Peyer's patch (tissue), 4 donors: ENCODE measurements around the gene BRS3. TPM values are rescaled to one million over a fixed set of nuclear protein-coding genes. Genes with fewer than 3 reads are reported as not detected.
"Not testable (repeated sequence)": the region's sequence is repeated elsewhere in the genome, so short reads cannot be mapped to it uniquely, and the experiment has no call there.

Source experiments
- DNase-seq, 3 donors: peaks; one replicate each; pipeline ENCODE4 v3.0.0-alpha.2; 2017 to 2019
- H3K27ac ChIP-seq, 4 donors: fragments of 200-600 bp; sonication (generic); one replicate each; pipeline ENCODE4 v1.5.1; 2016 to 2019
- H3K27me3 ChIP-seq, 2 donors: fragments of 200-600 bp; sonication (generic); one replicate each; pipeline ENCODE4 v1.5.1; 2019
- H3K36me3 ChIP-seq, 3 donors: fragments of 200-600 bp; sonication (generic); one replicate each; pipeline ENCODE4 v1.5.1; 2016 to 2019
- H3K4me1 ChIP-seq, 4 donors: fragments of 200-600 bp; sonication (generic); one replicate each; pipeline ENCODE4 v1.5.1; 2016 to 2019
- H3K4me3 ChIP-seq, 4 donors: fragments of 200-600 bp; sonication (generic); 1 replicate in 3 of 4; 2 replicates in 1 of 4; pipeline ENCODE4 v1.5.1; 2016 to 2019; ENCODE audit warnings: mild to moderate bottlenecking in 1 of 4
- H3K9me3 ChIP-seq, 4 donors: fragments of 200-600 bp; sonication (generic); one replicate each; pipeline ENCODE4 v1.5.1; 2016 to 2019; ENCODE audit warnings: mild to moderate bottlenecking in 1 of 4
- CTCF ChIP-seq, 6 experiments: fragments of 450-650 bp in 4 of 6; fragments of 200-600 bp in 2 of 6; sonication (generic) in 1 of 6; IDR thresholded peaks; one replicate each; pipeline ENCODE4 v1.5.1; 2017 to 2019; ENCODE audit warnings: antibody characterized with exemption in 6 of 6, mild to moderate bottlenecking in 3 of 6, moderate library complexity in 1 of 6
- POLR2A ChIP-seq, 2 donors: fragments of 450-650 bp; IDR thresholded peaks; one replicate each; pipeline ENCODE4 v1.5.1; 2017; ENCODE audit warnings: antibody characterized with exemption in 2 of 2, mild to moderate bottlenecking in 2 of 2, moderate library complexity in 2 of 2
- total RNA-seq, 4 donors: library from RNA; depleted of rRNA; stranded (reverse); fragments of >200 nt; gene quantifications; one replicate each; pipeline ENCODE4 v1.1.0, GENCODE V29; 2016

The BRS3 gene
- total RNA-seq, result not detected

DNA sequence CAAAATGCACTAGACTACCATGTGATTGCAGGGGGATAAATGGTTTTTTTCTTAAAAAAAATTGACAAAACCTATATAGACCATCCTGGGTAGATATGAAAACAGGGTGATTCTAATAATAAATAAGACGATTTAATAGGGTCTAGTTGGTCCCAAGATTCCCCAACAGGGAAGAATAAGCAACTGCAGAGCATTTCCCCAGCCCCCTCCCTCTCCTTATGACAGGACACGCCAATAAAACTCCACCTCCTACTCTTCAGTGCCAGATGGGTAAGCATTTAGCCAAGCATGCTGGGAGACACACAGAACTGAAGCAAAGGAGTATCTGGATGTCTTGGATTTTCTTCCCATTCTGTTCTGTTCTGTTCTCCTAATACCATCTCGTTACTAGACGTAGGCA, at the start of gene BRS3:
Gene BRS3 (plus strand): TSS at position 301 of the 400 bp plus-strand sequence. CDS start 168 bp downstream, outside the sequence.
- no peak for DNase-seq
- Histone ChIP-seq H3K27ac (no peak within 1 kb of the TSS), H3K9me3 (no peaks in the 10 kb centered on the region), H3K4me3 (no peak within 1 kb of the TSS), H3K27me3 (no peaks in the 10 kb centered on the region), H3K36me3 (no peaks in the 10 kb centered on the region), H3K4me1 (no peaks in the 10 kb centered on the region)
- TF ChIP-seq POLR2A (IDR thresholded peaks at IDR 0.05) (no peak), CTCF (IDR thresholded peaks at IDR 0.05) (no peak)

DNA sequence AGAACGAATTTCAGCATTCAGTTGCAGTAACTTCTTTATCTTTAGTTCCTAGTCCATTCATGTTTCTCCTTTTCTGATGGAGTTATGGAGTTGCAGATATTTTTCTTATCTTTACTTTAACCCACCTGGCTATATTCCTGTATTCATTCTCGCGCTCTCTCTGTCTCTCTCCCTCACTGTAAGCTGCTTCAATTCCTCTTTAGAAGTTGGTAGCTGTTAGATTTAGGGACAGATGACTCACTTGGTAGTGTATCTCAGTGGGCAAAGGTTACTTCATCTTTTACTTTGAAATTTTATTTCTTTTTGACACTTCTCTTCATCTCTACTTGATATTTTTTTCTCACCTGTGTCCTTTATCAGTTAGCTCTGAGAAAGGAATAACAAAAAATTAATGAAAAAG, 49.6 kb upstream of the BRS3 start:
- Histone ChIP-seq H3K9me3 (no peaks in the 10 kb centered on the region), H3K4me3 (no peak overlapping the region), H3K27me3 (no peaks in the 10 kb centered on the region), H3K36me3 (no peaks in the 10 kb centered on the region), H3K4me1 (no peaks in the 10 kb centered on the region), H3K27ac (no peak overlapping the region)
- no peak for DNase-seq
- TF ChIP-seq CTCF (IDR thresholded peaks at IDR 0.05) (no peak), POLR2A (IDR thresholded peaks at IDR 0.05) (no peak)

DNA sequence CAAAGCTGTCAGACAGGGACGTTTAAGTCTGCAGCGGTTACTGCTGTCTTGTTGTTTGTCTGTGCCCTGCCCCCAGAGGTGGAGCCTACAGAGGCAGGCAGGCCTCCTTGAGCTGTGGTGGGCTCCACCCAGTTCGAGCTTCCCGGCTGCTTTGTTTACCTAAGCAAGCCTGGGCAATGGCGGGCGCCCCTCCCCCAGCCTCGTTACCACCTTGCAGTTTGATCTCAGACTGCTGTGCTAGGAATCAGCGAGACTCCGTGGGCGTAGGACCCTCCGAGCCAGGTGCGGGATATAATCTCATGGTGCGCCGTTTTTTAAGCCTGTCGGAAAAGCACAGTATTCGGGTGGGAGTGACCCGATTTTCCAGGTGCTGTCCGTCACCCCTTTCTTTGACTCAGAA, 42.1 kb upstream of the BRS3 start:
- not testable (repeated sequence) for H3K36me3 ChIP-seq, H3K9me3 ChIP-seq, DNase-seq, H3K27ac ChIP-seq, H3K27me3 ChIP-seq, H3K4me1 ChIP-seq, H3K4me3 ChIP-seq

GRCh38 chrX:136446208-136446607, 41.5 kb upstream of the BRS3 start:
- DNase-seq, result no peak
- no peak for TF ChIP-seq POLR2A (IDR thresholded peaks at IDR 0.05)
- no peak for TF ChIP-seq CTCF (IDR thresholded peaks at IDR 0.05)
- Histone ChIP-seq H3K4me3 (no peak overlapping the region), H3K27me3 (no peaks in the 10 kb centered on the region), H3K9me3 (no peaks in the 10 kb centered on the region), H3K27ac (no peak overlapping the region), H3K36me3 (no peaks in the 10 kb centered on the region), H3K4me1 (no peaks in the 10 kb centered on the region)

DNA sequence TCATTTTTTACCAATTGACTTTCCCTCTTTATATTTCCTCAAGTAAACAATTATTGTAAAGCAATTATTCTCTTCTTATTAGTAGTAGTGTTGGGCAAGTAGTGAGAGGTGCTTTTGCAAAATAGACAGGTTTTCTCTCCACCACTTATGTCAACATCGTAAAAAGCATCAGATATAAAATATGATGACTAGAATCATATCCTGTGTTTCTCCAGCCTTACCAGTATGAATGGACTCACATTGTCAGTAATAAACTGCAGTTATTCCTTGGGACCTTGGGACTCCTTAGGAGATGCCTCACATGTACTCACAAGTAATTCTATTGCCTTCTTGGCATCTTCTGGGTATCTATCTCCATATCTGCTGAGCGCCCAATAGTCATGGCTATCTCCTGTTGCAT, 40.4 kb upstream of the BRS3 start:
- Histone ChIP-seq H3K27ac (no peak overlapping the region), H3K4me3 (no peak overlapping the region), H3K9me3 (no peaks in the 10 kb centered on the region), H3K36me3 (no peaks in the 10 kb centered on the region), H3K27me3 (no peaks in the 10 kb centered on the region), H3K4me1 (no peaks in the 10 kb centered on the region)
- TF ChIP-seq POLR2A (IDR thresholded peaks at IDR 0.05) (no peak), CTCF (IDR thresholded peaks at IDR 0.05) (no peak)
- DNase-seq, result no peak

DNA sequence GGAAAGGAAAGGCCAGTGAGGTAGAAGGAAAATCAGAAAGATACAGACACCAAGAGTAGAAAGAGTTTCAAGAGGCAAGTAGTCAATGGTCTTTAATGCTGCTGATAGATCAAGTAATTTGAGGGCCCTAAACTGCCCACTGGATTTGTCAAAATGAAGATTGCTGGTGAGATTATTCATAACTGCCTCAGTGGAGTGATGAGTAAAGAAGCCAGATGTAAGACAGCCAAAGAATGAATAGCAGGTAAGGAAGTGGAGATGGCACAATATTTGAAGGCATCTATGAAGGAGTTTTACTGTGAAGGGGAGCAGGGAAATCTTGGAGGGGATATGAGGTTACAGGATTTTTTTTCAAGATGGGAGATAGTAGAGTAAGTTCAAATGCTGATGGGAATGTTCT, 39.8 kb upstream of the BRS3 start:
- H3K27me3 ChIP-seq, result no peaks in the 10 kb centered on the region

More for the DNA sequence above, 39.8 kb upstream of the BRS3 start:
- TF ChIP-seq POLR2A (IDR thresholded peaks at IDR 0.05) (no peak), CTCF (IDR thresholded peaks at IDR 0.05) (no peak)
- Histone ChIP-seq H3K9me3 (no peaks in the 10 kb centered on the region), H3K4me1 (no peaks in the 10 kb centered on the region), H3K36me3 (no peaks in the 10 kb centered on the region), H3K4me3 (no peak overlapping the region), H3K27ac (no peak overlapping the region)
- no peak for DNase-seq
